ENCODE measurements around the gene ATOH8.
A peak's percentile ranks its signal among the peaks of the same experiment; 100 is the strongest.

Gene ATOH8

DNA sequence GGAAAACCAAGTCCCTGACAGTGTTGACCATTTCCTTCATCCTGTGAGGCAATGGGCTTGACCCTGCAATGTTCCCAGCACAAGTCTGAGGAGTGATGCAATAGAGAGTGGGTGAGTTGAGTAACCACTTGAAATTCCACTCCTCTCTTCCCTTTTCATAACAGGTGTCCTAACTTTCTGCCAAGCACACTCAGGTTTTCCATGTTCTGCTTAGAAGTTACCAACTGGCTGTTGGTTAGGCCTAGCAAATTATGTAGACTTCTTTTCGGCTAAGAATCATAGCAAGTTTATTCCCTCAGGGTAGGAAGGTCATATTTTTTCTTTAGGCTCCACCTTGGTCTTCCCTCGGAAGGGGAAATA is 48.1 kb upstream of the ATOH8 start:
- Histone ChIP-seq H3K9ac (ENCODE audit: low read length) (no peak overlapping the region), H2BK5ac (ENCODE audit: low read depth, low read length, poor library complexity, severe bottlenecking) (no peak overlapping the region), H3K4me3 (ENCODE audit: insufficient read depth in 1 of 2, low read depth in 1 of 2, low read length in 2 of 2) (no peak overlapping the region), H2AFZ (ENCODE audit: low read depth, low read length) (no peak overlapping the region), H3K18ac (ENCODE audit: low read depth in 1 of 2, low read length in 2 of 2) (no peak overlapping the region), H3K79me1 (replicated peaks; ENCODE audit: low read length, poor library complexity, severe bottlenecking) (no peaks in the 10 kb centered on the region), H3K4ac (ENCODE audit: low read depth in 1 of 2, low read length in 2 of 2) (no peak overlapping the region), H3K4me1 (ENCODE audit: control insufficient read depth, insufficient read depth, low read depth, low read length) (peaks cover 5% of the 10 kb centered on the region), H2BK12ac (ENCODE audit: low read length in 2 of 2) (no peak overlapping the region), H3K23ac (ENCODE audit: low read length in 2 of 2) (no peak overlapping the region), H2BK120ac (ENCODE audit: low read depth, low read length) (no peak overlapping the region), H3K36me3 (ENCODE audit: control insufficient read depth in 1 of 2, insufficient read depth in 2 of 2, low read depth in 1 of 2, low read length in 2 of 2) (no peaks in the 10 kb centered on the region), H3K4me2 (ENCODE audit: low read length, poor library complexity, severe bottlenecking) (no peak overlapping the region), H4K91ac (ENCODE audit: low read length) (no peak overlapping the region), H2BK15ac (ENCODE audit: low read depth, poor library complexity, severe bottlenecking) (no peak overlapping the region), H2AK5ac (ENCODE audit: low read length, severe bottlenecking) (no peak overlapping the region), H3K14ac (ENCODE audit: low read length in 2 of 2) (no peak overlapping the region), H3K9me3 (ENCODE audit: control insufficient read depth, low read length) (no peaks in the 10 kb centered on the region), H4K8ac (ENCODE audit: low read length) (no peak overlapping the region), H3K27me3 (ENCODE audit: control insufficient read depth in 1 of 2, insufficient read depth in 1 of 2, low read length in 2 of 2) (no peaks in the 10 kb centered on the region), H3K27ac (ENCODE audit: low read length, poor library complexity, severe bottlenecking) (no peak overlapping the region)
- peak; percentile 96 for DNase-seq
- 91% methylated on average over 2 of the region's 2 CpGs for WGBS

DNA sequence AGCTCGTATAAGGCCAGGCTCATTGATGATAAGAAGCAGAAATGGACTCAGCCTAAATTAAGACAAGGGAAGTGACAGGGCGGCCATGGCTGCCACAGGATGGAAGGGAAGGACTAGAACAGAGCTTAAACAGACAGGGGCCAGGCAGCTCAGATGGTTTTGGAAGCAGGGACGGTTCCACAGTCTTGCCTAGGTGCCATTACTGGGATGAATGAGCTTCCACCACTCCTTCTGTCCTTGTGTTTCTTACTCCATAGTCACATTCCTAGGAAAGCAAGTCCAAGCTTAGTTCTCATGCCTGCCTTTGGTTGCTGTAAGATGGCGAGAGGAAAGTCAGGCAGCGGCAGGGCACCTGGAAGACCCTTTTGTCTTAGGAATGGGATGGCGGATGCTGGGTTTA is 47.7 kb upstream of the ATOH8 start:
- Histone ChIP-seq H3K9me3 (ENCODE audit: control insufficient read depth, low read length) (no peaks in the 10 kb centered on the region), H3K27ac (ENCODE audit: low read length, poor library complexity, severe bottlenecking) (no peak overlapping the region), H3K36me3 (ENCODE audit: control insufficient read depth in 1 of 2, insufficient read depth in 2 of 2, low read depth in 1 of 2, low read length in 2 of 2) (no peaks in the 10 kb centered on the region), H3K4me3 (ENCODE audit: insufficient read depth in 1 of 2, low read depth in 1 of 2, low read length in 2 of 2) (no peak overlapping the region), H3K79me1 (replicated peaks; ENCODE audit: low read length, poor library complexity, severe bottlenecking) (no peaks in the 10 kb centered on the region), H3K23ac (ENCODE audit: low read length in 2 of 2) (no peak overlapping the region), H3K4me2 (ENCODE audit: low read length, poor library complexity, severe bottlenecking) (no peak overlapping the region), H2BK12ac (ENCODE audit: low read length in 2 of 2) (no peak overlapping the region), H3K4me1 (ENCODE audit: control insufficient read depth, insufficient read depth, low read depth, low read length) (peaks cover 5% of the 10 kb centered on the region), H3K9ac (ENCODE audit: low read length) (no peak overlapping the region), H3K27me3 (ENCODE audit: control insufficient read depth in 1 of 2, insufficient read depth in 1 of 2, low read length in 2 of 2) (peaks cover 0 to under 1% of the 10 kb centered on the region in 2 experiments), H2BK120ac (ENCODE audit: low read depth, low read length) (no peak overlapping the region), H2BK15ac (ENCODE audit: low read depth, poor library complexity, severe bottlenecking) (no peak overlapping the region), H2BK5ac (ENCODE audit: low read depth, low read length, poor library complexity, severe bottlenecking) (no peak overlapping the region), H3K18ac (ENCODE audit: low read depth in 1 of 2, low read length in 2 of 2) (no peak overlapping the region), H4K91ac (ENCODE audit: low read length) (no peak overlapping the region), H3K14ac (ENCODE audit: low read length in 2 of 2) (no peak overlapping the region), H3K4ac (ENCODE audit: low read depth in 1 of 2, low read length in 2 of 2) (no peak overlapping the region), H4K8ac (ENCODE audit: low read length) (no peak overlapping the region), H2AFZ (ENCODE audit: low read depth, low read length) (no peak overlapping the region), H2AK5ac (ENCODE audit: low read length, severe bottlenecking) (no peak overlapping the region)
- WGBS, result 90% methylated on average over 6 of the region's 6 CpGs
- DNase-seq, result no peak

DNA sequence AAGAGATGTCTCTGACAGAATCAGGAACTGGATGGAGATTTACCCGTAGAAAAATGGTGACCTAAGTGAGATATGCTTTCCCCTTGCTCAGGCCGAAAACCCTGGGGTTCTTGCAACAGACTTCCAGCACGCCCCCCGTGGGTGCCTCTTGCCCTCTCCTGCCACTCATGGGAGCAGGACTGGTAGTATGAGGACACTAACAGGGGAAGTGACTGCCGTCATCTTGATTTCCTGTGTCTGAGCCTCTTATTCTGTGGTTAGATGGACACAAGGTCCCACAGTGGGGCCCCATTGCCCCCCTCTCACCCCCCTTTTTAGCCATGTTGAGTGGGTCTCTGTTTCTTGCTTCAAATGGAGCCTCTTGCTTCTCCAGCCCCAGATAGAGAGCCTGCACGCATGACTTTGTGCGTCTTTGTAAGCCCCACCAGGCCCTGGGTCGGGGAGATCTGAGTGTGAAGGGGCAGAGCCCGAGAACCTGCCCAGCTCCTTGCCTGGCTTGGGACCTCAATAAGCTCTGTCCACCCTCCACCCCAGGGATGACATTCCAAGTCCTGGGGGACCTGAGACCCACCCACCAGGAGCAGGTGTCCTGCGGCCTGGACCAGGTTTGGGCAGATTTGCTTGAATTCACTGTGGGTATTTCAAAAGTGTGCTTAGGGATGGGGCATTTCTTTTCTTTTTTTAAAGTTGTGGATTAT is 47.0 kb upstream of the ATOH8 start:
- H3K18ac ChIP-seq (ENCODE audit: low read depth in 1 of 2, low read length in 2 of 2), result no peak overlapping the region
- WGBS, result 89% methylated on average over 10 of the region's 10 CpGs

DNA sequence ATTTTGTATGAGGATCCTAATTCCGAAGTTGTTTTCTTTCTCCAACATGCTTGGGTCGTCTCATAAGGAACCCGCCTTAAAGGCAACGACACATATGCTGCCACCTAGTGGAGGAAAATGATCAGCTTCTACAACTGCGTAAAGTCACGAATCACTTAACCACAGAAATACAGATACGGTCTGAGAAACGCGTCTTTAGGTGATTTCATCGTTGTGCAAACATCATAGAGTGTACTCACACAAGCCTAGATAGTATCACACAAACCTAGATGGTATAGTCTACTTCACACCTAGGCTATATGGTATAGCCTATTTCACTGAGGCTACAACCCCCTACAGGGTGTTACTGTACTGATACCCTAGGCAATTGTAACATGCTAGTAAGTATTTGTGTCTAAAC is 46.5 kb upstream of the ATOH8 start:
- Histone ChIP-seq H3K36me3 (ENCODE audit: control insufficient read depth in 1 of 2, insufficient read depth in 2 of 2, low read depth in 1 of 2, low read length in 2 of 2) (no peaks in the 10 kb centered on the region), H2AK5ac (ENCODE audit: low read length, severe bottlenecking) (no peak overlapping the region)

More for the DNA sequence above, 47.0 kb upstream of the ATOH8 start:
- Histone ChIP-seq H3K9me3 (ENCODE audit: control insufficient read depth, low read length) (no peaks in the 10 kb centered on the region), H3K36me3 (ENCODE audit: control insufficient read depth in 1 of 2, insufficient read depth in 2 of 2, low read depth in 1 of 2, low read length in 2 of 2) (no peaks in the 10 kb centered on the region), H3K27me3 (ENCODE audit: control insufficient read depth in 1 of 2, insufficient read depth in 1 of 2, low read length in 2 of 2) (peaks cover 0 to 7% of the 10 kb centered on the region in 2 experiments), H2BK15ac (ENCODE audit: low read depth, poor library complexity, severe bottlenecking) (no peak overlapping the region), H2BK5ac (ENCODE audit: low read depth, low read length, poor library complexity, severe bottlenecking) (no peak overlapping the region), H3K27ac (ENCODE audit: low read length, poor library complexity, severe bottlenecking) (no peak overlapping the region), H3K9ac (ENCODE audit: low read length) (no peak overlapping the region), H3K23ac (ENCODE audit: low read length in 2 of 2) (no peak overlapping the region), H3K14ac (ENCODE audit: low read length in 2 of 2) (no peak overlapping the region), H3K79me1 (replicated peaks; ENCODE audit: low read length, poor library complexity, severe bottlenecking) (no peaks in the 10 kb centered on the region), H4K91ac (ENCODE audit: low read length) (no peak overlapping the region), H3K4me1 (ENCODE audit: control insufficient read depth, insufficient read depth, low read depth, low read length) (peaks cover 4% of the 10 kb centered on the region), H3K4me3 (ENCODE audit: insufficient read depth in 1 of 2, low read depth in 1 of 2, low read length in 2 of 2) (no peak overlapping the region), H2BK120ac (ENCODE audit: low read depth, low read length) (no peak overlapping the region), H4K8ac (ENCODE audit: low read length) (no peak overlapping the region), H2AK5ac (ENCODE audit: low read length, severe bottlenecking) (no peak overlapping the region), H2AFZ (ENCODE audit: low read depth, low read length) (no peak overlapping the region), H3K4me2 (ENCODE audit: low read length, poor library complexity, severe bottlenecking) (no peak overlapping the region), H2BK12ac (ENCODE audit: low read length in 2 of 2) (no peak overlapping the region), H3K4ac (ENCODE audit: low read depth in 1 of 2, low read length in 2 of 2) (no peak overlapping the region)
- no peak for DNase-seq

More for the DNA sequence above, 46.5 kb upstream of the ATOH8 start:
- 2% methylated on average over 10 of the region's 10 CpGs for WGBS
- H2BK15ac ChIP-seq (ENCODE audit: low read depth, poor library complexity, severe bottlenecking), result no peak overlapping the region
- no peak overlapping the region for H2BK12ac ChIP-seq (ENCODE audit: low read length in 2 of 2)
- H3K27ac ChIP-seq (ENCODE audit: low read length, poor library complexity, severe bottlenecking), result no peak overlapping the region
- H4K8ac ChIP-seq (ENCODE audit: low read length), result no peak overlapping the region
- no peak overlapping the region for H3K14ac ChIP-seq (ENCODE audit: low read length in 2 of 2)
- peak; percentile 90 for DNase-seq
- H3K23ac ChIP-seq (ENCODE audit: low read length in 2 of 2), result no peak overlapping the region
- no peak overlapping the region for H2BK120ac ChIP-seq (ENCODE audit: low read depth, low read length)
- no peak overlapping the region for H3K4me2 ChIP-seq (ENCODE audit: low read length, poor library complexity, severe bottlenecking)
- no peak overlapping the region for H3K4me3 ChIP-seq (ENCODE audit: insufficient read depth in 1 of 2, low read depth in 1 of 2, low read length in 2 of 2)
- no peak overlapping the region for H2BK5ac ChIP-seq (ENCODE audit: low read depth, low read length, poor library complexity, severe bottlenecking)
- H3K79me1 ChIP-seq (replicated peaks; ENCODE audit: low read length, poor library complexity, severe bottlenecking), result no peaks in the 10 kb centered on the region
- peaks cover 0 to 11% of the 10 kb centered on the region in 2 experiments for H3K27me3 ChIP-seq (ENCODE audit: control insufficient read depth in 1 of 2, insufficient read depth in 1 of 2, low read length in 2 of 2)
- peaks cover 4% of the 10 kb centered on the region for H3K4me1 ChIP-seq (ENCODE audit: control insufficient read depth, insufficient read depth, low read depth, low read length)
- H3K9ac ChIP-seq (ENCODE audit: low read length), result no peak overlapping the region
- H3K4ac ChIP-seq (ENCODE audit: low read depth in 1 of 2, low read length in 2 of 2), result no peak overlapping the region
- H3K9me3 ChIP-seq (ENCODE audit: control insufficient read depth, low read length), result no peaks in the 10 kb centered on the region
- no peak overlapping the region for H4K91ac ChIP-seq (ENCODE audit: low read length)
- no peak overlapping the region for H2AFZ ChIP-seq (ENCODE audit: low read depth, low read length)
- no peak overlapping the region for H3K18ac ChIP-seq (ENCODE audit: low read depth in 1 of 2, low read length in 2 of 2)

All from mesenchymal stem cell (in vitro differentiated cells and primary cell).